ENCODE data around the gene PM20D1.
"Not testable (repeated sequence)": the region's sequence is repeated elsewhere in the genome, so short reads cannot be mapped to it uniquely, and the experiment has no call there.

PM20D1 gene

GRCh38 chr1:205849619-205850355 is at the start of gene PM20D1:
Gene PM20D1, minus strand, starts transcription at chr1:205850132. Its CDS starts 60 bp downstream, at chr1:205850072.
- H3K27me3 Mint-ChIP-seq: peaks cover 2% of the 10 kb centered on the region
- H3K36me3 Mint-ChIP-seq (ENCODE audit: low read depth): no peaks in the 10 kb centered on the region
- DNase-seq: peak; percentile 80
- no peaks in the 10 kb centered on the region for H3K9me3 Mint-ChIP-seq
- H3K27ac Mint-ChIP-seq: peak within 1 kb of the TSS; percentile 87
- peaks cover 27% of the 10 kb centered on the region for H3K4me1 Mint-ChIP-seq (ENCODE audit: low read depth)
- peak within 1 kb of the TSS; percentile 84 for H3K4me3 Mint-ChIP-seq

- Mint-ChIP-seq H3K27me3 (peaks cover 19% of the 10 kb centered on the region), H3K4me1 (ENCODE audit: low read depth) (peaks cover 4% of the 10 kb centered on the region), H3K36me3 (ENCODE audit: low read depth) (no peaks in the 10 kb centered on the region), H3K27ac (no peak overlapping the region), H3K4me3 (no peak overlapping the region), H3K9me3 (peaks cover 9% of the 10 kb centered on the region)
- DNase-seq: no peak
Measured at GRCh38 chr1:205896351-205896750, 46.4 kb upstream of the PM20D1 start.

- H3K27me3 Mint-ChIP-seq: peaks cover 14% of the 10 kb centered on the region
- not testable (repeated sequence) for H3K27ac Mint-ChIP-seq; H3K4me1 Mint-ChIP-seq (ENCODE audit: low read depth); DNase-seq; H3K36me3 Mint-ChIP-seq (ENCODE audit: low read depth); H3K4me3 Mint-ChIP-seq
- H3K9me3 Mint-ChIP-seq: peaks cover 12% of the 10 kb centered on the region
Measured at GRCh38 chr1:205894119-205894518, 44.2 kb upstream of the PM20D1 start.

GRCh38 chr1:205892175-205892574 is 42.2 kb upstream of the PM20D1 start:
- H3K36me3 Mint-ChIP-seq (ENCODE audit: low read depth); H3K4me1 Mint-ChIP-seq (ENCODE audit: low read depth); H3K27ac Mint-ChIP-seq; H3K4me3 Mint-ChIP-seq; DNase-seq: not testable (repeated sequence)
- Mint-ChIP-seq H3K9me3 (peaks cover 12% of the 10 kb centered on the region), H3K27me3 (peaks cover 14% of the 10 kb centered on the region)

GRCh38 chr1:205891481-205891880 is 41.5 kb upstream of the PM20D1 start:
- not testable (repeated sequence) for DNase-seq; H3K4me1 Mint-ChIP-seq (ENCODE audit: low read depth); H3K4me3 Mint-ChIP-seq; H3K27ac Mint-ChIP-seq; H3K36me3 Mint-ChIP-seq (ENCODE audit: low read depth)
- Mint-ChIP-seq H3K9me3 (peaks cover 12% of the 10 kb centered on the region), H3K27me3 (peaks cover 14% of the 10 kb centered on the region)

GRCh38 chr1:205890631-205891030 is 40.7 kb upstream of the PM20D1 start:
- H3K27me3 Mint-ChIP-seq: peaks cover 14% of the 10 kb centered on the region

GRCh38 chr1:205889706-205890105 is 39.8 kb upstream of the PM20D1 start:
- not testable (repeated sequence) for H3K4me1 Mint-ChIP-seq (ENCODE audit: low read depth); H3K27ac Mint-ChIP-seq; DNase-seq; H3K4me3 Mint-ChIP-seq; H3K36me3 Mint-ChIP-seq (ENCODE audit: low read depth); H3K9me3 Mint-ChIP-seq
- peaks cover 14% of the 10 kb centered on the region for H3K27me3 Mint-ChIP-seq

More at GRCh38 chr1:205890631-205891030, 40.7 kb upstream of the PM20D1 start:
- H3K9me3 Mint-ChIP-seq; H3K4me3 Mint-ChIP-seq; DNase-seq; H3K27ac Mint-ChIP-seq; H3K36me3 Mint-ChIP-seq (ENCODE audit: low read depth); H3K4me1 Mint-ChIP-seq (ENCODE audit: low read depth): not testable (repeated sequence)

GRCh38 chr1:205889006-205889405 is 39.1 kb upstream of the PM20D1 start:
- not testable (repeated sequence) for DNase-seq; H3K9me3 Mint-ChIP-seq; H3K4me3 Mint-ChIP-seq; H3K4me1 Mint-ChIP-seq (ENCODE audit: low read depth); H3K36me3 Mint-ChIP-seq (ENCODE audit: low read depth); H3K27ac Mint-ChIP-seq
- peaks cover 14% of the 10 kb centered on the region for H3K27me3 Mint-ChIP-seq

GRCh38 chr1:205883792-205884191 is 33.9 kb upstream of the PM20D1 start:
- DNase-seq: no peak
- Mint-ChIP-seq H3K4me1 (ENCODE audit: low read depth) (peaks cover 2% of the 10 kb centered on the region), H3K36me3 (ENCODE audit: low read depth) (no peaks in the 10 kb centered on the region), H3K27me3 (peaks cover 23% of the 10 kb centered on the region), H3K27ac (no peak overlapping the region), H3K4me3 (no peak overlapping the region), H3K9me3 (peaks cover 22% of the 10 kb centered on the region)

- no peak overlapping the region for H3K27ac Mint-ChIP-seq
- H3K27me3 Mint-ChIP-seq: peaks cover 29% of the 10 kb centered on the region
- no peaks in the 10 kb centered on the region for H3K36me3 Mint-ChIP-seq (ENCODE audit: low read depth)
- DNase-seq: no peak
- H3K4me3 Mint-ChIP-seq: no peak overlapping the region
- H3K9me3 Mint-ChIP-seq: peaks cover 28% of the 10 kb centered on the region
- no peaks in the 10 kb centered on the region for H3K4me1 Mint-ChIP-seq (ENCODE audit: low read depth)
Measured at GRCh38 chr1:205880923-205881322, 31.0 kb upstream of the PM20D1 start.

GRCh38 chr1:205879974-205880373 is 30.0 kb upstream of the PM20D1 start:
- H3K27me3 Mint-ChIP-seq: peaks cover 29% of the 10 kb centered on the region
- no peak overlapping the region for H3K4me3 Mint-ChIP-seq
- no peaks in the 10 kb centered on the region for H3K36me3 Mint-ChIP-seq (ENCODE audit: low read depth)
- no peak overlapping the region for H3K27ac Mint-ChIP-seq
- DNase-seq: no peak
- peaks cover 28% of the 10 kb centered on the region for H3K9me3 Mint-ChIP-seq
- H3K4me1 Mint-ChIP-seq (ENCODE audit: low read depth): no peaks in the 10 kb centered on the region

GRCh38 chr1:205878026-205878425 is 28.1 kb upstream of the PM20D1 start:
- H3K4me3 Mint-ChIP-seq: no peak overlapping the region
- H3K27ac Mint-ChIP-seq: no peak overlapping the region
- H3K9me3 Mint-ChIP-seq: peaks cover 28% of the 10 kb centered on the region
- no peak for DNase-seq
- peaks cover 28% of the 10 kb centered on the region for H3K27me3 Mint-ChIP-seq
- no peaks in the 10 kb centered on the region for H3K4me1 Mint-ChIP-seq (ENCODE audit: low read depth)
- no peaks in the 10 kb centered on the region for H3K36me3 Mint-ChIP-seq (ENCODE audit: low read depth)

GRCh38 chr1:205873148-205873547 is 23.2 kb upstream of the PM20D1 start:
- not testable (repeated sequence) for H3K27ac Mint-ChIP-seq; H3K4me1 Mint-ChIP-seq (ENCODE audit: low read depth); H3K36me3 Mint-ChIP-seq (ENCODE audit: low read depth); DNase-seq; H3K9me3 Mint-ChIP-seq; H3K4me3 Mint-ChIP-seq; H3K27me3 Mint-ChIP-seq

- Mint-ChIP-seq H3K4me3 (no peak overlapping the region), H3K27ac (no peak overlapping the region), H3K4me1 (ENCODE audit: low read depth) (no peaks in the 10 kb centered on the region), H3K27me3 (no peaks in the 10 kb centered on the region), H3K36me3 (ENCODE audit: low read depth) (no peaks in the 10 kb centered on the region), H3K9me3 (no peaks in the 10 kb centered on the region)
- no peak for DNase-seq
Measured at GRCh38 chr1:205870236-205870635, 20.3 kb upstream of the PM20D1 start.

GRCh38 chr1:205861540-205861939 is 11.6 kb upstream of the PM20D1 start:
- Mint-ChIP-seq H3K27me3 (peaks cover 3% of the 10 kb centered on the region), H3K27ac (no peak overlapping the region), H3K9me3 (peaks cover 5% of the 10 kb centered on the region)

More at GRCh38 chr1:205861540-205861939, 11.6 kb upstream of the PM20D1 start:
- Mint-ChIP-seq H3K4me1 (ENCODE audit: low read depth) (peaks cover 4% of the 10 kb centered on the region), H3K36me3 (ENCODE audit: low read depth) (no peaks in the 10 kb centered on the region), H3K4me3 (no peak overlapping the region)
- DNase-seq: no peak
